MM.1S (cell line): ENCODE results near the gene ZMIZ1.

ENCODE experiments used
- DNase-seq: peaks from one replicate; pipeline ENCODE4 v3.0.0-alpha.2; 2015
- H2AFZ ChIP-seq: fragments of 300-600 bp; sonication (generic); 2 replicates; pipeline ENCODE4 v1.6.0; 2016; ENCODE audit warnings: antibody characterized with exemption, low read length
- H3F3A ChIP-seq: fragments of 300-600 bp; sonication (generic); 2 replicates; pipeline ENCODE4 v1.6.1; 2016; ENCODE audit warnings: mild to moderate bottlenecking, antibody characterized with exemption, low read length, moderate library complexity, mixed read lengths; ENCODE audit not compliant: insufficient read depth
- H3K27ac ChIP-seq: fragments of 300-600 bp; sonication (generic); 2 replicates; pipeline ENCODE4 v1.5.1; 2016; ENCODE audit warnings: mild to moderate bottlenecking, low read length
- H3K27me3 ChIP-seq: fragments of 300-600 bp; sonication (generic); replicated peaks from 2 replicates; pipeline ENCODE4 v1.6.0; 2016; ENCODE audit warnings: low read length; ENCODE audit not compliant: insufficient read depth
- H3K36me3 ChIP-seq: fragments of 300-600 bp; sonication (generic); replicated peaks from 2 replicates; pipeline ENCODE4 v1.6.1; 2016; ENCODE audit warnings: mild to moderate bottlenecking, low read length, mixed read lengths; ENCODE audit not compliant: insufficient read depth
- H3K4me1 ChIP-seq: fragments of 300-600 bp; sonication (generic); 2 replicates; pipeline ENCODE4 v1.6.1; 2016; ENCODE audit warnings: low read length, mixed read lengths
- H3K4me2 ChIP-seq: fragments of 300-600 bp; sonication (generic); 2 replicates; pipeline ENCODE4 v1.6.0; 2016; ENCODE audit warnings: low read depth, low read length
- H3K4me3 ChIP-seq: fragments of 300-600 bp; sonication (generic); 2 replicates; pipeline ENCODE4 v1.5.1; 2016; ENCODE audit warnings: low read length, mixed read lengths
- H3K79me2 ChIP-seq: fragments of 300-600 bp; sonication (generic); 2 replicates; pipeline ENCODE4 v1.6.1; 2016; ENCODE audit warnings: mixed run types, low read length, mixed read lengths
- H3K9ac ChIP-seq: fragments of 300-600 bp; sonication (generic); 2 replicates; pipeline ENCODE4 v1.6.1; 2016; ENCODE audit warnings: low read length, mixed read lengths
- H3K9me2 ChIP-seq: fragments of 300-600 bp; sonication (generic); replicated peaks from 2 replicates; pipeline ENCODE4 v1.6.1; 2016; ENCODE audit warnings: mild to moderate bottlenecking, low read length, mixed read lengths; ENCODE audit not compliant: insufficient read depth
- H3K9me3 ChIP-seq: fragments of 300-600 bp; sonication (generic); replicated peaks from 2 replicates; pipeline ENCODE4 v1.6.1; 2016; ENCODE audit warnings: mild to moderate bottlenecking, low read length, mixed read lengths; ENCODE audit not compliant: insufficient read depth
- H4K20me1 ChIP-seq: fragments of 300-600 bp; sonication (generic); 2 replicates; pipeline ENCODE4 v1.6.1; 2016; ENCODE audit warnings: mild to moderate bottlenecking, low read length, moderate library complexity, mixed read lengths; ENCODE audit not compliant: insufficient read depth
- EZH2 ChIP-seq: fragments of 300-600 bp; sonication (generic); optimal IDR thresholded peaks from 2 replicates; pipeline ENCODE3; 2017; ENCODE audit warnings: low read depth, mild to moderate bottlenecking, antibody characterized with exemption, low read length, mixed read lengths
- EZH2phosphoT487 ChIP-seq: fragments of 300-600 bp; sonication (generic); IDR thresholded peaks from 2 replicates; pipeline ENCODE4 v1.6.1; 2018; ENCODE audit warnings: antibody characterized with exemption, low read length
- TF ChIP-seq, protein P1 (sequence below): fragments of 300-600 bp; sonication (generic); IDR thresholded peaks from 2 replicates; pipeline ENCODE4 v1.5.1; 2016; ENCODE audit warnings: antibody characterized with exemption, low read length, mixed read lengths

Gene ZMIZ1

DNA sequence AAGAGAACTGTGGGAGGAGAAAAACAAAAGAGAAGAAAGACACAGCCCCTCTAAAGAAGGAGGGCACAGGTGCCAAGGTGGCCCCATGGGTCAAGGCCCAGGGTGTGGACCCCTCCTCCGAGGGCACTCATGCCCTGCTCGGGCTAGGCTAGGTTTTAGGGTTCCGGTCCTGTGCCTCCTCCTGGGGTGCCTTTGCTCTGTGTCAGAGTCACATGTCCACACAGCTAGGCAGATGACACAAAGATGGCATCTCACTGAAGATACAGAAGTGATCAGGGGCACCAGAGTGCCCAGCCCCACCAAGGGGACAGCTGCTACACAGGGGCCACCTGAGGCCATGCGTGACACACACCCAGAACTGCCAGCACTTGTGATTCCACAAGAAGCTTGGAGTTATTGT is 162.1 kb downstream of the ZMIZ1 start:
- no peak for DNase-seq
- no peak overlapping the region for H2AFZ ChIP-seq
- no peak overlapping the region for H3K9ac ChIP-seq
- H3K9me2 ChIP-seq: no peaks in the 10 kb centered on the region
- no peaks in the 10 kb centered on the region for H4K20me1 ChIP-seq
- TF ChIP-seq EZH2 (no peak), EZH2phosphoT487 (no peak)
- TF ChIP-seq, protein P1, sequence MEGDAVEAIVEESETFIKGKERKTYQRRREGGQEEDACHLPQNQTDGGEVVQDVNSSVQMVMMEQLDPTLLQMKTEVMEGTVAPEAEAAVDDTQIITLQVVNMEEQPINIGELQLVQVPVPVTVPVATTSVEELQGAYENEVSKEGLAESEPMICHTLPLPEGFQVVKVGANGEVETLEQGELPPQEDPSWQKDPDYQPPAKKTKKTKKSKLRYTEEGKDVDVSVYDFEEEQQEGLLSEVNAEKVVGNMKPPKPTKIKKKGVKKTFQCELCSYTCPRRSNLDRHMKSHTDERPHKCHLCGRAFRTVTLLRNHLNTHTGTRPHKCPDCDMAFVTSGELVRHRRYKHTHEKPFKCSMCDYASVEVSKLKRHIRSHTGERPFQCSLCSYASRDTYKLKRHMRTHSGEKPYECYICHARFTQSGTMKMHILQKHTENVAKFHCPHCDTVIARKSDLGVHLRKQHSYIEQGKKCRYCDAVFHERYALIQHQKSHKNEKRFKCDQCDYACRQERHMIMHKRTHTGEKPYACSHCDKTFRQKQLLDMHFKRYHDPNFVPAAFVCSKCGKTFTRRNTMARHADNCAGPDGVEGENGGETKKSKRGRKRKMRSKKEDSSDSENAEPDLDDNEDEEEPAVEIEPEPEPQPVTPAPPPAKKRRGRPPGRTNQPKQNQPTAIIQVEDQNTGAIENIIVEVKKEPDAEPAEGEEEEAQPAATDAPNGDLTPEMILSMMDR: no peak
- no peak overlapping the region for H3K27ac ChIP-seq
- H3K4me2 ChIP-seq: no peak overlapping the region
- no peaks in the 10 kb centered on the region for H3F3A ChIP-seq
- H3K4me3 ChIP-seq: no peak overlapping the region
- no peaks in the 10 kb centered on the region for H3K79me2 ChIP-seq
- no peaks in the 10 kb centered on the region for H3K27me3 ChIP-seq
- H3K4me1 ChIP-seq: peaks cover 14% of the 10 kb centered on the region
- no peaks in the 10 kb centered on the region for H3K36me3 ChIP-seq
- H3K9me3 ChIP-seq: no peaks in the 10 kb centered on the region

DNA sequence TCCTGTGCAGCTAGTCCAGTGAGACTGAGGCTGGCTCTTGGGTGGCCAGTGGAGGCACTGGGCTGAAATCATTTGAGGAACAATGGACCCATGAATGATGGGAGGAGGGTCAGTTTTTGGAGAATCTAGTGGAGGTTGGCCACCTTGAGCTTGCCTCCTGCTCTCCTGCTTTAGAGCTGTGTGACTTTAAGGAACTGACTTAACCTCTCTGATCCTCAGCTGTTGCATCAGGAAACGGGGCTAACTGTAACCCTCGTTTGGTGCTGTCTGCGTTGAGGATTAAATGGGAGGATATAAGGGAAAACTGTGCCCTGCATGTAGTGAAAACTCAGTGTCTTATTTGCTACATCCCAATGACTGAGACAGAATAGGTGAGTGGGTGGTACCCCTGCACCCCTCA is 163.1 kb downstream of the ZMIZ1 start:
- no peak for DNase-seq
- Histone ChIP-seq H3K9ac (no peak overlapping the region), H3K4me2 (no peak overlapping the region), H3K9me2 (no peaks in the 10 kb centered on the region), H3K27ac (no peak overlapping the region), H3K4me3 (no peak overlapping the region), H3K36me3 (no peaks in the 10 kb centered on the region), H3K27me3 (no peaks in the 10 kb centered on the region), H2AFZ (no peak overlapping the region), H3K4me1 (peaks cover 14% of the 10 kb centered on the region), H3K79me2 (no peaks in the 10 kb centered on the region), H3F3A (no peaks in the 10 kb centered on the region), H3K9me3 (no peaks in the 10 kb centered on the region), H4K20me1 (no peaks in the 10 kb centered on the region)
- TF ChIP-seq EZH2: no peak
- TF ChIP-seq, protein P1: no peak
- TF ChIP-seq EZH2phosphoT487: no peak

DNA sequence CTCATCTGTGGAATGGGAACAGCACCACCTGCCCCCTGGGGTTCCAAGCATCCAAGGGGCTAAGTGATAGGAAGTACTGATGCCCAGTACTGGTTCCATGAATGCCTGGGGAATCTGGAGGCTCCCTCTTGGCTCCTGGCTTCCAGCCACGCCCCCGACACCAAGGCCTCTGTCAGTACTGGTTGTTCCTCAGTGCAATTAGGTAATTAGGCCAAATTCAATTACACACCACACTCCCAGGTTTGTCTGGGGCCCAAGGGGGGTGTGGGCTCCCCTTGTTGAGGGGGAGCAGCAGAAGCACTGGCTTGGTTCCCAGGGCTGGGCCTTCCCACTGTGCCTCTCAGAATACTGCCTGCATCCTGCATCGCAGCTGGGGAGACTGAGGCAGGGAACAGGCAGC is 164.1 kb downstream of the ZMIZ1 start:
- Histone ChIP-seq H3K9ac (no peak overlapping the region), H3K9me3 (no peaks in the 10 kb centered on the region), H3K4me1 (peaks cover 14% of the 10 kb centered on the region), H3K27ac (no peak overlapping the region), H3K9me2 (no peaks in the 10 kb centered on the region), H3K27me3 (no peaks in the 10 kb centered on the region), H3K79me2 (no peaks in the 10 kb centered on the region), H3F3A (no peaks in the 10 kb centered on the region), H3K4me3 (no peak overlapping the region), H4K20me1 (no peaks in the 10 kb centered on the region), H2AFZ (no peak overlapping the region), H3K36me3 (no peaks in the 10 kb centered on the region), H3K4me2 (no peak overlapping the region)
- TF ChIP-seq, protein P1: no peak
- TF ChIP-seq EZH2phosphoT487: no peak
- TF ChIP-seq EZH2: no peak
- DNase-seq: no peak
